CD14-positive monocyte (primary cell): ENCODE results near the gene DYNC1LI1. TPM values are rescaled to one million over a fixed set of nuclear protein-coding genes. Genes with fewer than 3 reads are reported as not detected.

Experiments
- DNase-seq, 3 donors: peaks; one replicate each; pipeline ENCODE4 v3.0.0-alpha.2; 2011 to 2022
- H2AFZ ChIP-seq: 2 replicates; pipeline ENCODE4 v1.6.0; 2012; ENCODE audit warnings: mild to moderate bottlenecking, low read depth, low read length, inconsistent platforms; ENCODE audit not compliant: insufficient read depth, poor library complexity, severe bottlenecking
- H3K27ac ChIP-seq, 2 donors: 1 replicate in 1 of 2; 2 replicates in 1 of 2; pipeline ENCODE4 v1.5.1; 2012 to 2013; ENCODE audit warnings: low read length in 2 of 2, control low read depth in 1 of 2, inconsistent platforms in 1 of 2, low read depth in 1 of 2, mild to moderate bottlenecking in 1 of 2
- H3K27me3 ChIP-seq, 2 donors: one replicate each; pipeline versions ENCODE4 v1.6.0 to v1.6.1; 2011 to 2013; ENCODE audit warnings: low read length in 2 of 2; ENCODE audit not compliant: control insufficient read depth in 2 of 2, insufficient read depth in 2 of 2
- H3K36me3 ChIP-seq, 2 donors: replicated peaks in 1 of 2; 1 replicate in 1 of 2; 2 replicates in 1 of 2; pipeline versions ENCODE4 v1.5.1 to v1.6.1; 2012 to 2013; ENCODE audit warnings: low read length in 2 of 2, control low read depth in 1 of 2, inconsistent platforms in 1 of 2, mild to moderate bottlenecking in 1 of 2; ENCODE audit not compliant: insufficient read depth in 2 of 2, control insufficient read depth in 1 of 2
- H3K4me1 ChIP-seq, 2 donors: 1 replicate in 1 of 2; 2 replicates in 1 of 2; pipeline versions ENCODE4 v1.5.1 to v1.6.1; 2012 to 2013; ENCODE audit warnings: low read length in 2 of 2, control low read depth in 1 of 2, inconsistent platforms in 1 of 2, mild to moderate bottlenecking in 1 of 2, moderate library complexity in 1 of 2; ENCODE audit not compliant: insufficient read depth in 2 of 2, control insufficient read depth in 1 of 2
- H3K4me2 ChIP-seq: replicated peaks from 2 replicates; pipeline ENCODE3; 2012; ENCODE audit warnings: low read length, moderate library complexity, mild to moderate bottlenecking; ENCODE audit not compliant: poor library complexity, severe bottlenecking; ENCODE audit errors: extremely low read depth
- H3K4me3 ChIP-seq, 3 experiments: fragments of 200-600 bp in 1 of 3; sonication (generic) in 1 of 3; replicated peaks in 1 of 3; 1 replicate in 2 of 3; 2 replicates in 1 of 3; pipeline ENCODE4 v1.5.1; 2011 to 2013; ENCODE audit warnings: low read length in 3 of 3, mild to moderate bottlenecking in 3 of 3, control low read depth in 2 of 3, low read depth in 2 of 3, inconsistent platforms in 1 of 3, moderate library complexity in 1 of 3
- H3K79me2 ChIP-seq: 2 replicates; pipeline ENCODE4 v1.6.0; 2012; ENCODE audit warnings: mild to moderate bottlenecking, control low read depth, inconsistent platforms, low read length, moderate library complexity; ENCODE audit not compliant: insufficient read depth
- H3K9ac ChIP-seq: 2 replicates; pipeline ENCODE4 v1.6.0; 2017; ENCODE audit warnings: low read length, mild to moderate bottlenecking; ENCODE audit not compliant: insufficient read depth, poor library complexity, severe bottlenecking
- H3K9me3 ChIP-seq, 2 donors: replicated peaks in 1 of 2; 1 replicate in 1 of 2; 2 replicates in 1 of 2; pipeline versions ENCODE4 v1.5.1 to v1.6.1; 2012 to 2013; ENCODE audit warnings: low read length in 2 of 2, control low read depth in 1 of 2; ENCODE audit not compliant: control insufficient read depth in 1 of 2, insufficient read depth in 1 of 2
- H4K20me1 ChIP-seq: 2 replicates; pipeline ENCODE4 v1.6.0; 2012; ENCODE audit warnings: mild to moderate bottlenecking, low read length, control low read depth, moderate library complexity; ENCODE audit not compliant: insufficient read depth
- H3K27ac Mint-ChIP-seq, 7 donors: one replicate each; pipeline ENCODE4 v1.8.0; 2020; ENCODE audit warnings: mild to moderate bottlenecking in 7 of 7, mixed read lengths in 7 of 7, moderate library complexity in 6 of 7, inconsistent platforms in 2 of 7
- H3K27me3 Mint-ChIP-seq, 3 donors: one replicate each; pipeline ENCODE4 v1.8.0; 2021 to 2022; ENCODE audit warnings: low read depth in 3 of 3, mild to moderate bottlenecking in 3 of 3, mixed read lengths in 3 of 3, moderate library complexity in 3 of 3, inconsistent platforms in 1 of 3
- H3K36me3 Mint-ChIP-seq, 2 donors: one replicate each; pipeline ENCODE4 v1.8.0; 2020; ENCODE audit warnings: mixed read lengths in 2 of 2, inconsistent platforms in 1 of 2, mild to moderate bottlenecking in 1 of 2
- H3K4me1 Mint-ChIP-seq: one replicate; pipeline ENCODE4 v1.8.0; 2020; ENCODE audit warnings: mild to moderate bottlenecking, mixed read lengths
- H3K4me3 Mint-ChIP-seq, 2 donors: one replicate each; pipeline ENCODE4 v1.8.0; 2020; ENCODE audit warnings: mild to moderate bottlenecking in 2 of 2, mixed read lengths in 2 of 2, moderate library complexity in 1 of 2
- H3K9me3 Mint-ChIP-seq, 7 donors: one replicate each; pipeline ENCODE4 v1.8.0; 2020 to 2022; ENCODE audit warnings: mixed read lengths in 7 of 7, mild to moderate bottlenecking in 6 of 7, moderate library complexity in 6 of 7, inconsistent platforms in 2 of 7
- WGBS: methylation state at CpG from one replicate; pipeline ENCODE4 v1.1.5; 2013; ENCODE audit warnings: missing lambda C conversion rate; ENCODE audit not compliant: insufficient coverage; 5-methylcytosine and 5-hydroxymethylcytosine counted together
- intact Hi-C, 2 donors: fragments of 100-400 bp; cut with micrococcal nuclease; formaldehyde crosslinking; loops; one replicate each; pipeline versions ENCODE4 v1.15.0 to v1.15.1; 2023
- polyA plus RNA-seq, 3 donors: library from polyadenylated mRNA; depleted of rRNA in 1 of 3; unstranded in 2 of 3; stranded (reverse) in 1 of 3; fragments of 300-500 nt in 2 of 3; fragments of >200 nt in 1 of 3; fragmentation: Illumina TruSeq in 2 of 3; gene quantifications; 1 replicate in 2 of 3; 2 replicates in 1 of 3; pipeline ENCODE4 v1.2.3, GENCODE V29; 2012 to 2021
- TF ChIP-seq, protein P1 (sequence below): fragments of 200-600 bp; IDR thresholded peaks from one replicate; pipeline ENCODE4 v1.8.0; 2022; ENCODE audit warnings: antibody characterized with exemption, mild to moderate bottlenecking

The DYNC1LI1 gene
- polyA plus RNA-seq, 3 donors = 23.5 to 50.1 (median 46.8) TPM

DNA sequence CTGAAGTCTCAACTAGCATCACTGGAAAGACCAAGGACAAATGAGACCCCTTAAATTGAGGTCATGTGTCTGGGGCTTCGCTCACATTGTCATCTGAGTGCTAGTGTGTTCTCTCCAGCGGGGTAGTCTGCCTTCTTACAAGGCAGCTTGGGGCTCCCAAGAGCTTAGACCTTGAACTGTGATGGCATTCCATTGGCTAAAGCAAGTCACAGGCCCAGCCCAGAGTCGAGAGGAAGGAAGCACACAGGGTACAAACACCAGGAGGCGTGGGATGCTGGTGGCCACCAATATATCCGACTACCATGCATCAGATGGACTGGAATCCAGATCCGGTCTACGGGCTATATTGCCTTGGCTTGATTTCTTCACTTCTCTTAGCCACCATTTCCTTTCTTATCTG is 31.5 kb upstream of the DYNC1LI1 start:
- Histone ChIP-seq H3K4me2 (no peak overlapping the region), H3K9me3 (no peaks in the 10 kb centered on the region), H3K27me3 (no peaks in the 10 kb centered on the region), H3K36me3 (no peaks in the 10 kb centered on the region), H4K20me1 (no peaks in the 10 kb centered on the region), H3K4me1 (no peaks in the 10 kb centered on the region), H3K4me3 (no peak overlapping the region), H3K27ac (no peak overlapping the region), H2AFZ (no peak overlapping the region), H3K79me2 (no peaks in the 10 kb centered on the region), H3K9ac (no peak overlapping the region)
- no peak for DNase-seq
- Mint-ChIP-seq H3K4me3 (no peak overlapping the region), H3K9me3 (peaks cover 0 to 3% (median 0%) of the 10 kb centered on the region in 7 donors), H3K36me3 (no peaks in the 10 kb centered on the region), H3K27me3 (peaks cover 0 to 4% (median 2%) of the 10 kb centered on the region in 3 donors), H3K4me1 (peaks cover 4% of the 10 kb centered on the region), H3K27ac (no peak overlapping the region)
- TF ChIP-seq, protein P1, sequence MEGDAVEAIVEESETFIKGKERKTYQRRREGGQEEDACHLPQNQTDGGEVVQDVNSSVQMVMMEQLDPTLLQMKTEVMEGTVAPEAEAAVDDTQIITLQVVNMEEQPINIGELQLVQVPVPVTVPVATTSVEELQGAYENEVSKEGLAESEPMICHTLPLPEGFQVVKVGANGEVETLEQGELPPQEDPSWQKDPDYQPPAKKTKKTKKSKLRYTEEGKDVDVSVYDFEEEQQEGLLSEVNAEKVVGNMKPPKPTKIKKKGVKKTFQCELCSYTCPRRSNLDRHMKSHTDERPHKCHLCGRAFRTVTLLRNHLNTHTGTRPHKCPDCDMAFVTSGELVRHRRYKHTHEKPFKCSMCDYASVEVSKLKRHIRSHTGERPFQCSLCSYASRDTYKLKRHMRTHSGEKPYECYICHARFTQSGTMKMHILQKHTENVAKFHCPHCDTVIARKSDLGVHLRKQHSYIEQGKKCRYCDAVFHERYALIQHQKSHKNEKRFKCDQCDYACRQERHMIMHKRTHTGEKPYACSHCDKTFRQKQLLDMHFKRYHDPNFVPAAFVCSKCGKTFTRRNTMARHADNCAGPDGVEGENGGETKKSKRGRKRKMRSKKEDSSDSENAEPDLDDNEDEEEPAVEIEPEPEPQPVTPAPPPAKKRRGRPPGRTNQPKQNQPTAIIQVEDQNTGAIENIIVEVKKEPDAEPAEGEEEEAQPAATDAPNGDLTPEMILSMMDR = no peak
- 98% methylated on average over 7 of the region's 7 CpGs for WGBS
- intact Hi-C loops = no loop called here

DNA sequence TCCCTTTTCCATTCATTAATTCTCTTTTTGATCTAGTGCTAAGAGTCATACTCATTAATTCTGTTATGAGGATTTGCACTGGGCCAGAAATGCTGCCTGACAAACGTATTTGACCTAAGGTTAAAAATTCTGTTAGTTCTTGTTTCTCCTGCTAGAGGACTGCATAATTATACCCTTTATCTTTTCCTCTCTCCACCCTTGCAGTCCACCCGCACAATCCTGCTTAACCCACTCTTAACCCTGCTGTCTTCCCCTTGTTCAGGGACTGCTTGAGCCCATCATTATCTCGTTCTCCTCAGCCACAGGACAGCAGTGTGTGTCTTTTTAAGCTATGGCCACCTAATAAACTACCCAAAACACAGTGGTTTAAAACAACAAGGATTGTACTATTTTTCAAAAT is 31.1 kb upstream of the DYNC1LI1 start:
- Histone ChIP-seq H3K27ac (no peak overlapping the region), H3K9me3 (no peaks in the 10 kb centered on the region), H3K27me3 (no peaks in the 10 kb centered on the region), H4K20me1 (no peaks in the 10 kb centered on the region), H3K79me2 (no peaks in the 10 kb centered on the region), H3K4me1 (no peaks in the 10 kb centered on the region), H3K4me3 (no peak overlapping the region), H2AFZ (no peak overlapping the region), H3K36me3 (no peaks in the 10 kb centered on the region), H3K4me2 (no peak overlapping the region), H3K9ac (no peak overlapping the region)
- H3K36me3 Mint-ChIP-seq = no peaks in the 10 kb centered on the region
- no peak overlapping the region for H3K27ac Mint-ChIP-seq
- TF ChIP-seq, protein P1 = no peak
- peaks cover 4% of the 10 kb centered on the region for H3K4me1 Mint-ChIP-seq
- peaks cover 0 to 4% (median 2%) of the 10 kb centered on the region in 3 donors for H3K27me3 Mint-ChIP-seq
- DNase-seq = no peak
- H3K4me3 Mint-ChIP-seq = no peak overlapping the region
- WGBS = 100% methylated on average over 2 of the region's 3 CpGs
- intact Hi-C loops = no loop called here
- peaks cover 0 to 3% (median 0%) of the 10 kb centered on the region in 7 donors for H3K9me3 Mint-ChIP-seq
